Left renal pelvis (tissue), 4 donors: ENCODE measurements around the gene RFFL. TPM values are rescaled to one million over a fixed set of nuclear protein-coding genes. Genes with fewer than 3 reads are reported as not detected.

Experiments used
- DNase-seq, 4 donors: peaks; one replicate each; pipeline ENCODE4 v3.0.0-alpha.2; 2013; ENCODE audit warnings: low read depth in 4 of 4, low spot score in 3 of 4
- polyA plus RNA-seq, 4 donors: library from polyadenylated mRNA; unstranded; fragments of 120-200 nt; gene quantifications; one replicate each; pipeline ENCODE4 v1.2.1, GENCODE V29; 2013; ENCODE audit not compliant: insufficient read length in 4 of 4

Gene RFFL
- polyA plus RNA-seq, 4 donors = 13.7 to 27.8 (median 22.8) TPM

DNA sequence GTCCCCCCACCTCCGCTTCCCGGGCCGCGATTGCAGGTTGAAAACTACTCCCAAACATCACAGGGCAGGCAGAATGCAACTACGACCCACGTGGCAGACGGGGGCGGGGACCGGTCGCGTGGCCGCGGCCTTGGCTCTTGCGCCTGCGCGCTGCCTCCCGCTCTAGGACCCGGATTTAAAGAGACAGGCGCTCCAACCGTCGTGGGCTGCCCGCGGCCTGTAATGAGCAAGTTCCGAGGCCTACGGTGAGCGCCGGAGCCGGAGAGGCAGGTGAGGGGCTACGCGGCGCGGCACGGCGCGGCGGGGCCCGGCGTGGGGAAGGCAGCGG, 83.2 kb downstream of the RFFL start, which contains the start of gene LIG3:
Gene LIG3, plus strand, starts transcription at position 160 of the 328 bp plus-strand sequence. CDS start 2,494 bp downstream, outside the sequence.
- DNase-seq = peak; percentile 82 to 88 (median 86)

- DNase-seq = no peak
Measured at GRCh38 chr17:34979650-34980352, 83.7 kb downstream of the RFFL start.

GRCh38 chr17:34979153-34979552, 84.4 kb downstream of the RFFL start:
- no peak for DNase-seq

DNA sequence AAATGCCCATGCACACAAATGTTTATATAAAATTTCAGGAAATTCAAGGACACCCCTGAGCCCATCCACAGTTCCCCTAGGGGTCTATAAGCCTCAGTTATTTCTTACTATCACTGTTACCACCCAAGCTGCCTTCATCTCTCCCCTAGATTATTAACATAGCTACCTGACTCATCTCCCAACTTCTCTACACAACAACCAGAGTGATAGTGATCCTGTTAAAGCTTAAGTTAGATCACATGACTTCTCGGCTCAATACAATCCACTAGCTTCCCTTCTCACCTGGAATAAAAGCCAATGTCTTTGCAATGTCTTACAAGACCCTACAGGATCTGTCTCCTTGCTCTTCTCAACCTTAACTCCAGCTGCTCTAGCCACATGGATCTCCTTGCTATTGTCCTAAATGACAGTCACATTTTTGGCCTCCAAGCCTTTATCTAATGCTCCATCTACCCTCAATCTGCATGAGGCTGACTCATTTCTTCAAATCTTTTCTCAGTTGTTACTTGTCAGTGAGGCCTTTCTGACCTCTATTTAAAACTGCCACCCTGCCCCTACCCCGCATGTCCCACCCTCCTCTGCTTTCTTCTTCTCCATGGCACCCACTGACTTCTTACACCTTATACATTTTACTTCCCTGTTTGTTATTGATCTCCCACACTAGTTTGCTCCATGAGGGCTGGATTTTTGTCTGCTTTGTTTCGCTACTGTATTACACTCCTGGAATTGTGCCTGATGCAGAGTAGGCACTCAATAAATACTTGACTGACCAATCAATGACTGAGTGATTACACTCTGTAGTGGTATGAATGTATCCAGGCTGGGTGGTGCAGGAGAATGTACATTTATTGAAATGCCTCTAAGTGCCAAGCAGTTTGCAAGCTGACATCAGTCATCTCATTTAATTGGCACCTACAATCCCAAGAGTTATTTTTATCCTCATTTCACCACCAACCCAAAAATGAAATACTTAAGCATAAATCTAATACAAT, 88.4 kb downstream of the RFFL start:
- no peak for DNase-seq

GRCh38 chr17:34974179-34974578, 89.3 kb downstream of the RFFL start:
- no peak for DNase-seq

GRCh38 chr17:34961093-34961911, 102.2 kb downstream of the RFFL start, which contains the start of the genes CCT6B and ZNF830:
CCT6B (minus strand) TSS chr17:34961460; CDS start chr17:34961393, 67 bp downstream.
ZNF830 (plus strand) TSS chr17:34961540; CDS start chr17:34961567, 27 bp downstream.
- DNase-seq = peak; percentile 93 to 97 (median 95)

DNA sequence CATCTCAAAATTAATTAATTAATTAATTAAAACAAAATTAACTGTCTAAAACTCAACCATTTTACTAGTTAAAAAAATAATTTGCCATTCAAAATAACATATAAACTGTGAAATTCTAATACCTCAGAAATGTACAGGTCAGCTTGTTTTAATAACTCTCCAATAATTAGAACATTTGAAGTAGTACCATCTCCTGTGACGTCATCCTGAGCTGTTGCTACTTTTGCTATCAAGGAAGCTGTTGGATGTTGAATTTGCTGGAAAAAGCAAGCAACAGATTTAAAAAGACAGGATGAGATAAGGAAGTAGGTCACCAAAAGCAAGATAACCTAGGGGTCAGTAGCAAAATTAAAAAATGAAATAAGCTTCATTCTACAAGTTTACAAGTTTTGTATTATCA, 105.1 kb downstream of the RFFL start:
- DNase-seq = no peak

Other genes with a start within 250 kb of the RFFL start
- 1 to 10 TPM; 4.8 to 5.6 (median 5.1) TPM for gene CCT6B, start 102.2 kb downstream of the RFFL start, polyA plus RNA-seq
- 10 to 100 TPM; 21.6 to 25.4 (median 24.3) TPM for gene ZNF830, start 102.2 kb downstream of the RFFL start, polyA plus RNA-seq
- 10 to 100 TPM; 26.5 to 42.2 (median 36.5) TPM for gene LIG3, start 83.2 kb downstream of the RFFL start, polyA plus RNA-seq
- 10 to 100 TPM in 3 of 4 donors, 1 to 10 TPM in 1; 8.7 to 13.6 (median 11.5) TPM for gene RAD51D, start 56.2 kb upstream of the RFFL start, polyA plus RNA-seq
- gene FNDC8, start 57.9 kb upstream of the RFFL start, polyA plus RNA-seq = under 1 TPM; 0.11 to 0.23 (median 0.15) TPM
- gene NLE1, start 78.6 kb upstream of the RFFL start, polyA plus RNA-seq = 10 to 100 TPM; 13.6 to 17.4 (median 15.6) TPM
- under 1 TPM; 0.04 to 0.27 (median 0.11) TPM for gene UNC45B, start 84.1 kb upstream of the RFFL start, polyA plus RNA-seq
- gene SLC35G3, start 130.7 kb upstream of the RFFL start, polyA plus RNA-seq = not detected
- 10 to 100 TPM; 12.9 to 19.2 (median 14.9) TPM for gene SLFN5, start 179.4 kb upstream of the RFFL start, polyA plus RNA-seq